ENCODE measurements around the gene RNF168. TPM values are rescaled to one million over a fixed set of nuclear protein-coding genes. Genes with fewer than 3 reads are reported as not detected.
"Not testable (repeated sequence)": the region's sequence is repeated elsewhere in the genome, so short reads cannot be mapped to it uniquely, and the experiment has no call there.

RNF168 gene
- total RNA-seq, 2 donors from 2014 or later: 22.2 to 29.9 TPM

DNA sequence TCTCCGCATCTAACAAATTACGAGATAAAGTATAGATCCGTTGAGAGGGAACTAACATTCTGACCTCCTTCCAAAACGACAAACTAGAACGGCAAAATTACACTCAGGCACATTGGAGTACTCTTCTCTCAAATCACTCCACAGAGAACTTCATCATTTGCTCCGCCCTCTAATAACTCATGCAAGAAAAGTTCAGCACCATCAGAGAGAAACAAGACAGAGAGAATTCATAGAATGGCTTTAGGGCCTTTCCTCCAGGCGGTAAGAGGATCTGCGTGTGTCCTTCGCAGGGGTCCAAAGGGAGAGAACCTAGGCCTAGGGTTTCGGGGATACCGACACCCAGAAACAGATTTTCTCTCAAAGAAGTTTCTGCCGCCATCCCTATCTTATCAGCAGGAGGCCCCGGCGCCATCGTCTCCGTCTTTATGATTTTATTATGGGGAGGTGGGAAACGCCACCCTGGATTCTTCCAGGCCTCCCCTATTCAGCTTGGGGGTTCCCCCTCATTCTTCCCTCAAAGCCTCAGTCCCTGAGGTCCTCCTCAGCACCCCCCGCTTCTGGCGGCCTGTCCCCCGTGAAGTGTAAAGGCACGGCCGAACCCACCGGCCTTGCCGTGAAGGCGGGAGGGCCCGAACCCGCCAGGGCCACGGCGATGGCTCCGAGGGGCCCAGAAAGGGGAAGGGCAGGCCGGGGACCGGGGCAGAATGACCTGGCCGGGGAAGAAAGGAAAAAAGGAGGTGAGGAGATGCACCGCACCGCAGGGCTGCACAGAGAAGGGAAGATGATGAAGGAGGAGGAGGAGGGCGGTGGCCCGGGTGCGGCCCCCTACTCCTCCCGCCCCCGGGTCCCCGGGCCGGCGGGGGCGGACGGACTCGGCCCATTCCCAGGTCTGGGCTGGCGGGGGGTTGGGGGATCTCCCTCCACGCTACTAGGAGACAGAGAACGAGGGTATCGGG lies 72.1 kb downstream of the RNF168 start:
- no peaks in the 10 kb centered on the region for H3K27me3 Mint-ChIP-seq
- H3K9me3 Mint-ChIP-seq: no peaks in the 10 kb centered on the region
- ATAC-seq (peak; percentile 48 to 60), DNase-seq (ENCODE audit: low spot score) (peak; percentile 62)
- peaks cover 17 to 24% of the 10 kb centered on the region in 2 donors for H3K4me1 Mint-ChIP-seq (ENCODE audit: low read depth in 2 of 2)
- H3K27ac Mint-ChIP-seq: peak overlapping the region; percentile 76 to 84
- H3K36me3 Mint-ChIP-seq: no peaks in the 10 kb centered on the region
- H3K4me3 Mint-ChIP-seq: peak overlapping the region; percentile 87

DNA sequence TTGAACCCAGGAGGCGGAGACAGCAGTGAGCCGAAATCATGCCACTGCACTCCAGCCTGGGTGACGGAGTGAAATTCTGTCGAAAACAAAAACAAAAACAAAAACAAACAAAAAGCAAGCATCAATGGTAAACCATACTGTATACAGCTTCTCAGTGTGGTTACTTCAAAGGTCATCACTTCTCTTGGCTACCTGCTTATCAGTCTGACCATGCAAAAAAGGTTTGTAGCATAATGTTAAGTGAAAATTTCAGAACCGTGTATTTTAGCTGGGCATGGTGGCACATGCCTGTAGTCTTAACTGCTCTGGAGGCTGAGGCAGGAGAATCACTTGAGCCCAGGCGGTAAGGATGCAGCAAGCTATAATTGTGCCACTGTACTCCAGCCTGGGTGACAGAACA lies 75.5 kb downstream of the RNF168 start:
- ATAC-seq (no peak), DNase-seq (ENCODE audit: low spot score) (no peak)
- H3K4me3 Mint-ChIP-seq: no peak overlapping the region
- no peaks in the 10 kb centered on the region for H3K36me3 Mint-ChIP-seq
- H3K27ac Mint-ChIP-seq: no peak overlapping the region
- H3K27me3 Mint-ChIP-seq: no peaks in the 10 kb centered on the region
- H3K9me3 Mint-ChIP-seq: no peaks in the 10 kb centered on the region
- peaks cover 25 to 34% of the 10 kb centered on the region in 2 donors for H3K4me1 Mint-ChIP-seq (ENCODE audit: low read depth in 2 of 2)

DNA sequence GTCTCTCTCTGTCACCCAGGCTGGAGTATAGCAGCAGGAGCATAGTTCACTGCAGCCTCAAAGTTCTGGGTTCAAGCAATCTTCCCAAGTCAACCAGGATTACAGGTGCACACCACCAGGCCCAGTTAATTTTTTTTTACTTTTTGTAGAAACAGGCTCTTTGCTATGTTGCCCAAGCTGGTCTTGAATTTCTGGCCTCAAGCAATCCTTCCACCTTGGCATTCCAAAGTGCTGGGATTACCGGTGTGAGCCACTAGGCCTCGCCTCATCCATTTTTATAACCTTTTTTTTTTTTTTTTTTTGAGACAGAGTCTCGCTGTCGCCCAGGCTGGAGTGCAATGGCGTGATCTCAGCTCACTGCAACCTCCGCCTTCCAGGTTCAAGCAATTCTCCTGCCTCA lies 79.1 kb downstream of the RNF168 start:
- H3K27ac Mint-ChIP-seq; H3K36me3 Mint-ChIP-seq; H3K27me3 Mint-ChIP-seq; DNase-seq (ENCODE audit: low spot score); H3K9me3 Mint-ChIP-seq; H3K4me3 Mint-ChIP-seq; ATAC-seq: not testable (repeated sequence)
- H3K4me1 Mint-ChIP-seq (ENCODE audit: low read depth in 2 of 2): peaks cover 27 to 36% of the 10 kb centered on the region in 2 donors

DNA sequence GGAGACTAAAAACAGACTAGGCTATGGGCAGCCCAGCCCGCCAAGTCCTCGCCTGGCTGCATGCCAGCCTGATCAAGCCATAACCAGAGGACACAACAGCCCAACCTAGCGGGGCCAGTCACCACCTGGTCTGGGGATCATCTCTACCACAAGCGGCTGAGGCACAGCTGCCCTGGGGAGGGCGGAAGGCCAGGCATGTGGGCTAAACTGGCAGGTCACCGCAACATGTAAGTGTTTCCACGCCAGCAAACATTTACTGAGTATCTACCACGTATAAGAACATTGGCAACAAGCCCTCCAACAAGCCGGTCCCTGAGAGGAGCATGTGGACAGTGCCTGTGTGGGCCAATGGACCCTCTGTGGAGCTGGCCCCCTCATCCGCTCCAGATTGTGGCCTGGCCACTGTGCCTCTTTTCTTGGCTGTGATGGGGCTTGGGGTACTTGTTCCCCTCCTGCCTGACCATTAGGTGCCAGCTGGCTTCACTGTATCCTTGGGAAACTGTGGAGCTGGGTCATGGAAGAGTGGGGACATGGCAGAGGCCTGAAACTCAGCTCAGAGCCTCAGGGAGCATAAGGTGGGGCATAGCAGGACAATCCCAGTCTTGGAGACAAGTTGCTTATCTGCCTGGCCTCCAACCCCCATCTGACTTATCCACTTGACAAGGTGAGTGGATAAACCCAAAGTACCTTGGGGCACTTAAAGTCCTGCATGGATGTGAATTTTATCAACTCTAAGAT lies 80.4 kb downstream of the RNF168 start:
- H3K4me3 Mint-ChIP-seq: no peak overlapping the region
- peaks cover 34 to 45% of the 10 kb centered on the region in 2 donors for H3K4me1 Mint-ChIP-seq (ENCODE audit: low read depth in 2 of 2)
- no peaks in the 10 kb centered on the region for H3K27me3 Mint-ChIP-seq
- no peaks in the 10 kb centered on the region for H3K36me3 Mint-ChIP-seq
- ATAC-seq (peak; percentile 43 to 48), DNase-seq (ENCODE audit: low spot score) (no peak)
- H3K9me3 Mint-ChIP-seq: no peaks in the 10 kb centered on the region
- H3K27ac Mint-ChIP-seq: no peak overlapping the region

DNA sequence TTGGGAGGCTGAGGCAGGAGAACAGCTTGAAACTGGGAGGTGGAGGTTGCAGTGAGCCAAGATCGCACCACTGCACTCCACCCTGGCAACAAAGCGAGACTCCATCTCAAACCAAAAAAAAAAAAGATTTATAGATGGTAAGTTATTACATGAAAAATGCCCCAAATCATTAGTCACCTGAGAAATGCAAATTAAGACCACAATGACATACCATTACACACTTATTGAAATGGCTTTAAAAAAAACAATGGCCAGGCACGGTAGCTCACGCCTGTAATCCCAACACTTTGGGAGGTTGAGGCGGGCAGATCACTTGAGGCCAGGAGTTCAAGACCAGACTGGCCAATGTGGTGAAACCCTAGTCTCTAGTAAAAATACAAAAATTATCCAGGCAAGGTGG lies 81.9 kb downstream of the RNF168 start:
- not testable (repeated sequence) for H3K27me3 Mint-ChIP-seq; H3K9me3 Mint-ChIP-seq; H3K4me3 Mint-ChIP-seq; H3K36me3 Mint-ChIP-seq; ATAC-seq; DNase-seq (ENCODE audit: low spot score)
- Mint-ChIP-seq H3K4me1 (ENCODE audit: low read depth in 2 of 2) (peaks cover 41 to 47% of the 10 kb centered on the region in 2 donors), H3K27ac (peak overlapping the region in 1 of 2 donors; percentile 57)

DNA sequence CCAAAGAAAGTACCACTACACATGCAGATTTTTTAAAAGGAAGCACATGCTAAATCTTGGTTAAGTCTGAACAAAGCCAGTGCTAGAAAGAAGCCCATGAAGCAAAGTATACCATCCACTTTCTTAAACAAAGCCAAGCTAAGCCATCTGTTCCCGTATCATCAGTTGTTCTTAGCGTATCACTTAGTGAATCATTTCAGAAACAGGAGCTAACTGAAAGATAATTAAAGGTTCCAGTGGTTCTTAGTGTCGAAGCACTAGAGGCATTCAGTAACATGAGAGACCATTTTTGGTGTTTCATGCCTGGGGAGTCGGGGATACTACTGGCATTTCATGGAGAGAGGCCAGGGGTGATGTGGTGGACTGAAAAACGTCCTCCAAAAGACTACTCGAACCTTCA lies 84.2 kb downstream of the RNF168 start:
- DNase-seq (ENCODE audit: low spot score): no peak

More for the DNA sequence above, 84.2 kb downstream of the RNF168 start:
- no peak for ATAC-seq
- Mint-ChIP-seq H3K36me3 (no peaks in the 10 kb centered on the region), H3K27me3 (no peaks in the 10 kb centered on the region), H3K27ac (no peak overlapping the region), H3K9me3 (no peaks in the 10 kb centered on the region), H3K4me1 (ENCODE audit: low read depth in 2 of 2) (peaks cover 48 to 50% of the 10 kb centered on the region in 2 donors), H3K4me3 (no peak overlapping the region)

Other genes starting within 250 kb of the RNF168 start
- gene PCYT1A, start 216.0 kb downstream of the RNF168 start, total RNA-seq: 100 to 1,000 TPM in 1 of 2 donors, 10 to 100 TPM in 1; 99.7 to 129 TPM
- gene DYNLT2B, start 185.5 kb downstream of the RNF168 start, total RNA-seq: 10 to 100 TPM; 10.1 to 12.7 TPM
- under 1 TPM in 1 of 2 donors, not detected in 1; 0.81 TPM for gene TM4SF19, start 165.4 kb downstream of the RNF168 start, total RNA-seq
- gene UBXN7, start 71.3 kb downstream of the RNF168 start, total RNA-seq: 10 to 100 TPM; 51.4 to 53.2 TPM
- gene SMCO1, start 11.6 kb upstream of the RNF168 start, total RNA-seq: not detected
- gene WDR53, start 64.8 kb upstream of the RNF168 start, total RNA-seq: 10 to 100 TPM; 19.7 to 23.0 TPM
- 10 to 100 TPM; 17.7 to 22.3 TPM for gene FBXO45, start 64.9 kb upstream of the RNF168 start, total RNA-seq
- 10 to 100 TPM; 40.3 to 55.7 TPM for gene NRROS, start 135.9 kb upstream of the RNF168 start, total RNA-seq
- gene CEP19, start 208.5 kb upstream of the RNF168 start, total RNA-seq: 1 to 10 TPM; 2.3 to 4.2 TPM
- gene PIGX, start 208.6 kb upstream of the RNF168 start, total RNA-seq: 10 to 100 TPM; 28.1 to 33.6 TPM
- 10 to 100 TPM; 70.1 to 83.3 TPM for gene PAK2, start 236.1 kb upstream of the RNF168 start, total RNA-seq

Data from natural killer cell treated with Interleukin-12 subunit alpha and Interleukin-12 subunit beta and Interleukin-15 and Interleukin-18, amount 100 ng/mL, for 72 hours (primary cell).